ENCODE measurements around the gene CNOT4. TPM values are rescaled to one million over a fixed set of nuclear protein-coding genes. Genes with fewer than 3 reads are reported as not detected.
"Not testable (repeated sequence)": the region's sequence is repeated elsewhere in the genome, so short reads cannot be mapped to it uniquely, and the experiment has no call there.

Gene CNOT4
- total and polyA plus RNA-seq, 4 donors: 5.6 to 61.4 (median 11.7) TPM

DNA sequence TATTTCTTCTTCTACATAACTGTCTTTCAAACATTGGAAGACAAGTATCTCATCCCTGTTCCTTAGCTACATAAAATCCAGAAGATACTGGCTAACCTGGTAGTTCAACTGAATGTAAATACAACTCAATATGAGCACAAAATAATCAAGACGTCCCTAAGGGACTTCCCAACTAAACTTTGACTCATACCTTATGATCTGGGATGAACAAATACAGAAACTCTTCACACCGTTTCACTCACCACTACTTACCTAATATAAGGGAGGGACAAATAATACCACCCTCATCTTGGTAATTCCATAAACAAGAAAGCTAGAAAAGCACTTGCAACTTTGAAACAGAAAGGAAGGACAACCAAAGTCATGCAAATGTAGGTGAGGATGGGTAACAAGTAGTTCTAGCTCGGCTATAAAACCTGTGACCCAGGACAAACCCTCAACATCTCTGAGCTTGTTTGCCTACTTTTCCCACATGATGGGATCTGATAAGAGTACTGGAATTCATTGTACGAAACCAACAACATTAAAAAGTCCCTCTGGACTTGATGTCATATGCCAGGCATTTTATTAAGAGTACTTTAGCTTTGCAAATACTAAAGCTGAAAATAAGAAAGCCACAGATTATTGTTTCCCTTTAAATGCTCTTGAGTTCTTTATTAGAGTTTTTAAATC is 154.4 kb downstream of the CNOT4 start:
- DNase-seq: no peak
- no peak overlapping the region for H3K9ac ChIP-seq (ENCODE audit: insufficient read depth in 1 of 2, low read length in 2 of 2)
- TF ChIP-seq, protein P1, sequence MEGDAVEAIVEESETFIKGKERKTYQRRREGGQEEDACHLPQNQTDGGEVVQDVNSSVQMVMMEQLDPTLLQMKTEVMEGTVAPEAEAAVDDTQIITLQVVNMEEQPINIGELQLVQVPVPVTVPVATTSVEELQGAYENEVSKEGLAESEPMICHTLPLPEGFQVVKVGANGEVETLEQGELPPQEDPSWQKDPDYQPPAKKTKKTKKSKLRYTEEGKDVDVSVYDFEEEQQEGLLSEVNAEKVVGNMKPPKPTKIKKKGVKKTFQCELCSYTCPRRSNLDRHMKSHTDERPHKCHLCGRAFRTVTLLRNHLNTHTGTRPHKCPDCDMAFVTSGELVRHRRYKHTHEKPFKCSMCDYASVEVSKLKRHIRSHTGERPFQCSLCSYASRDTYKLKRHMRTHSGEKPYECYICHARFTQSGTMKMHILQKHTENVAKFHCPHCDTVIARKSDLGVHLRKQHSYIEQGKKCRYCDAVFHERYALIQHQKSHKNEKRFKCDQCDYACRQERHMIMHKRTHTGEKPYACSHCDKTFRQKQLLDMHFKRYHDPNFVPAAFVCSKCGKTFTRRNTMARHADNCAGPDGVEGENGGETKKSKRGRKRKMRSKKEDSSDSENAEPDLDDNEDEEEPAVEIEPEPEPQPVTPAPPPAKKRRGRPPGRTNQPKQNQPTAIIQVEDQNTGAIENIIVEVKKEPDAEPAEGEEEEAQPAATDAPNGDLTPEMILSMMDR (IDR thresholded peaks at IDR 0.05; ENCODE audit: control extremely low read depth, extremely low read depth): no peak
- 64 to 83% methylated on average over 4 of the region's 4 CpGs for WGBS, 2 donors
- ATAC-seq (ENCODE audit: insufficient read depth, low FRiP score): no peak
- H3K4me3 ChIP-seq: no peak overlapping the region
- peaks cover 0 to 2% (median 0%) of the 10 kb centered on the region in 3 donors for H3K27me3 ChIP-seq (ENCODE audit: control insufficient read depth in 3 of 3, insufficient read depth in 3 of 3, low read length in 2 of 3)
- H3K9me3 ChIP-seq (ENCODE audit: control insufficient read depth in 4 of 4, insufficient read depth in 3 of 4, low read length in 3 of 4): no peaks in the 10 kb centered on the region
- no peaks in the 10 kb centered on the region for H3K36me3 ChIP-seq (ENCODE audit: control insufficient read depth in 4 of 4, insufficient read depth in 4 of 4, low read length in 4 of 4)
- no peak overlapping the region for H3K27ac ChIP-seq (ENCODE audit: low read depth in 1 of 2, low read length in 1 of 2)
- H3K4me1 ChIP-seq (ENCODE audit: control insufficient read depth in 5 of 5, insufficient read depth in 5 of 5, low read length in 5 of 5): peaks cover 0 to 20% (median 4%) of the 10 kb centered on the region in 5 donors

DNA sequence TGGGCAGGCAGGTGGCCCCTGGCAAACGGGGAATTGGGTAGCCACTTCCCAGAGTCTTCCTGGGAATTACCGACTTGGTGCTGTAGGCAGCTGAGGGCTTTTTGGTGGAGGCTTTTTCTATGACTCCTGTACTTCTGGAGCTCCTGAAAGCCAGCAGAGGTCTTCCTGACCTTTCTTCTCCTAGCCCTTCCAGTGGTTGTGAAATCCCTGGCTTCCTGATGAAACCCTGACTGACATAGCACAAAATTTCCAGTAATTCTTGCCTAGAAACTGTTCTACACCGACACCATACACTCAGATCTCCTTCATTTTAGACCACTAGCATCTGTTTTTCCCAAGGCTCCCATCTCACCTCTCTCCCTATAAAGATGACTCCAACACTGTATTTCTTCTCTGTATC is 156.1 kb downstream of the CNOT4 start:
- Histone ChIP-seq H3K27me3 (ENCODE audit: control insufficient read depth in 3 of 3, insufficient read depth in 3 of 3, low read length in 2 of 3) (peaks cover 0 to 2% (median 0%) of the 10 kb centered on the region in 3 donors), H3K9ac (ENCODE audit: insufficient read depth in 1 of 2, low read length in 2 of 2) (no peak overlapping the region), H3K4me1 (ENCODE audit: control insufficient read depth in 5 of 5, insufficient read depth in 5 of 5, low read length in 5 of 5) (peaks cover 0 to 5% (median 0%) of the 10 kb centered on the region in 5 donors), H3K4me3 (no peak overlapping the region), H3K9me3 (ENCODE audit: control insufficient read depth in 4 of 4, insufficient read depth in 3 of 4, low read length in 3 of 4) (no peaks in the 10 kb centered on the region), H3K27ac (ENCODE audit: low read depth in 1 of 2, low read length in 1 of 2) (no peak overlapping the region), H3K36me3 (ENCODE audit: control insufficient read depth in 4 of 4, insufficient read depth in 4 of 4, low read length in 4 of 4) (no peaks in the 10 kb centered on the region)
- WGBS, 2 donors: 73 to 81% methylated on average over 3 of the region's 3 CpGs
- DNase-seq: no peak
- TF ChIP-seq, protein P1 (IDR thresholded peaks at IDR 0.05; ENCODE audit: control extremely low read depth, extremely low read depth): no peak
- no peak for ATAC-seq (ENCODE audit: insufficient read depth, low FRiP score)

DNA sequence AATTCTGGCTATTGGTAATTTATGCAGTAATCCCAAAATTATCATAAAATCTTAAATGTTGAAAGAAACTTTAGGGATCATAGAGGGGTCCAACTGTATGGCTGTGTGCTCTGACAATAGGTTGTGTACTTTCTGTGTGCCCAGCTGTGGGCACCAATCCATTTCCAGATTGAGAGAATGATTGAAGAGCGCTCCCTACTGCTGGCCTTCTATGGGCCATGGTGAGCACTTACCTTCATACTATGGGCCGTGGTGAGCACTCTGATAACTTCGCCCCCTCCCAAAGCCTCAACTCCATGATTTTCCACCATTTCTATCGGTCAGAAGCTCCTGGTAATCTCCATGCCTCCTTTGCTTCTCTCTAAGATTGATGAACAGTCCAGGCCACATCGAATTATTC is 157.6 kb downstream of the CNOT4 start:
- TF ChIP-seq, protein P1 (IDR thresholded peaks at IDR 0.05; ENCODE audit: control extremely low read depth, extremely low read depth): no peak

DNA sequence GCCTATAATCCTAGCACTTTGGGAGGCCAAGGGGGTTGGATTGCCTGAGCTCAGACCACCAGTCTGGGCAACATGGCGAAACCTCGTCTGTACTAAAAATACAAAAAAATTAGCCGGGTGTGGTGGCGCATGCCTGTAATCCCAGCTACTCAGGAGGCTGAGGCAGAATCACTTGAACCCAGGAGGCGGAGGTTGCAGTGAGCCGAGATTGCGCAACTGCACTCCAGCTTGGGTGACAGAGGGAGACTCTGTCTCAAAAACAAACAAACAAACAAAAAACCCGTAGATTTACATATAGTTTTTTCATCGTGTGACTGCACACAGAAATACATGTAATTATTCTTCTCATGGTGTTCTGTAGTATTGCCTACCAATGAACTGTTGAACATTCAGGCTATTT is 158.8 kb downstream of the CNOT4 start:
- DNase-seq; ATAC-seq (ENCODE audit: insufficient read depth, low FRiP score); H3K27me3 ChIP-seq (ENCODE audit: control insufficient read depth in 3 of 3, insufficient read depth in 3 of 3, low read length in 2 of 3); H3K4me3 ChIP-seq; H3K4me1 ChIP-seq (ENCODE audit: control insufficient read depth in 5 of 5, insufficient read depth in 5 of 5, low read length in 5 of 5); H3K36me3 ChIP-seq (ENCODE audit: control insufficient read depth in 4 of 4, insufficient read depth in 4 of 4, low read length in 4 of 4); H3K27ac ChIP-seq (ENCODE audit: low read depth in 1 of 2, low read length in 1 of 2); H3K9ac ChIP-seq (ENCODE audit: insufficient read depth in 1 of 2, low read length in 2 of 2); H3K9me3 ChIP-seq (ENCODE audit: control insufficient read depth in 4 of 4, insufficient read depth in 3 of 4, low read length in 3 of 4): not testable (repeated sequence)
- 94 to 97% methylated on average over 9 of the region's 9 CpGs for WGBS, 2 donors

More for the DNA sequence above, 157.6 kb downstream of the CNOT4 start:
- peaks cover 0 to 2% (median 0%) of the 10 kb centered on the region in 3 donors for H3K27me3 ChIP-seq (ENCODE audit: control insufficient read depth in 3 of 3, insufficient read depth in 3 of 3, low read length in 2 of 3)
- 91 to 93% methylated on average over 5 of the region's 5 CpGs for WGBS, 2 donors
- H3K27ac ChIP-seq (ENCODE audit: low read depth in 1 of 2, low read length in 1 of 2): no peak overlapping the region
- H3K36me3 ChIP-seq (ENCODE audit: control insufficient read depth in 4 of 4, insufficient read depth in 4 of 4, low read length in 4 of 4): no peaks in the 10 kb centered on the region
- H3K4me1 ChIP-seq (ENCODE audit: control insufficient read depth in 5 of 5, insufficient read depth in 5 of 5, low read length in 5 of 5): no peaks in the 10 kb centered on the region
- no peak overlapping the region for H3K4me3 ChIP-seq
- DNase-seq (no peak), ATAC-seq (ENCODE audit: insufficient read depth, low FRiP score) (no peak)
- H3K9ac ChIP-seq (ENCODE audit: insufficient read depth in 1 of 2, low read length in 2 of 2): no peak overlapping the region
- no peaks in the 10 kb centered on the region for H3K9me3 ChIP-seq (ENCODE audit: control insufficient read depth in 4 of 4, insufficient read depth in 3 of 4, low read length in 3 of 4)
